UCSD-AML1 (cell line): ENCODE results near the gene NATD1.

ENCODE experiments used
- DNase-seq: peaks from one replicate; lab custom pipeline; 2025; ENCODE audit not compliant: unreplicated experiment; lab: John Stamatoyannopoulos, UW

The NATD1 gene

GRCh38 chr17:21252796-21253645, at the start of gene NATD1:
NATD1 (minus strand) TSS chr17:21253410; CDS start chr17:21253264, 146 bp downstream.
- DNase-seq: peak; percentile 77

GRCh38 chr17:21301593-21302550, 48.7 kb upstream of the NATD1 start:
- no peak for DNase-seq

GRCh38 chr17:21300601-21301571, 47.7 kb upstream of the NATD1 start:
- DNase-seq: no peak

GRCh38 chr17:21299981-21300600, 46.9 kb upstream of the NATD1 start:
- DNase-seq: no peak

GRCh38 chr17:21298983-21299519, 45.8 kb upstream of the NATD1 start:
- no peak for DNase-seq

GRCh38 chr17:21298056-21298982, 45.1 kb upstream of the NATD1 start:
- DNase-seq: no peak

GRCh38 chr17:21297597-21297996, 44.4 kb upstream of the NATD1 start:
- DNase-seq: no peak

GRCh38 chr17:21297026-21297520, 43.9 kb upstream of the NATD1 start:
- DNase-seq: no peak

GRCh38 chr17:21296097-21297025, 43.2 kb upstream of the NATD1 start:
- DNase-seq: no peak

- no peak for DNase-seq
Observed at GRCh38 chr17:21295036-21295952, 42.1 kb upstream of the NATD1 start.

- DNase-seq: no peak
Observed at GRCh38 chr17:21294321-21295035, 41.3 kb upstream of the NATD1 start.

- no peak for DNase-seq
Observed at GRCh38 chr17:21293831-21294210, 40.6 kb upstream of the NATD1 start.

GRCh38 chr17:21292867-21293830, 39.9 kb upstream of the NATD1 start:
- DNase-seq: no peak

- DNase-seq: no peak
Observed at GRCh38 chr17:21291862-21292261, 38.7 kb upstream of the NATD1 start.

- no peak for DNase-seq
Observed at GRCh38 chr17:21291357-21291756, 38.1 kb upstream of the NATD1 start.
